ENCODE data around the gene ACBD6. TPM values are rescaled to one million over a fixed set of nuclear protein-coding genes. Genes with fewer than 3 reads are reported as not detected.

The ACBD6 gene
- total RNA-seq, 1 donor from 2014 or later = 33.4 TPM

GRCh38 chr1:180386745-180387367 lies 115.5 kb downstream of the ACBD6 start:
- DNase-seq (ENCODE audit: low spot score) (no peak), ATAC-seq (no peak)
- intact Hi-C loops (cut with DNase I) = no loop called here

GRCh38 chr1:180385144-180385543 lies 117.2 kb downstream of the ACBD6 start:
- intact Hi-C loops (cut with DNase I) = no loop called here
- ATAC-seq = no peak
- DNase-seq (ENCODE audit: low spot score) = no peak

DNA sequence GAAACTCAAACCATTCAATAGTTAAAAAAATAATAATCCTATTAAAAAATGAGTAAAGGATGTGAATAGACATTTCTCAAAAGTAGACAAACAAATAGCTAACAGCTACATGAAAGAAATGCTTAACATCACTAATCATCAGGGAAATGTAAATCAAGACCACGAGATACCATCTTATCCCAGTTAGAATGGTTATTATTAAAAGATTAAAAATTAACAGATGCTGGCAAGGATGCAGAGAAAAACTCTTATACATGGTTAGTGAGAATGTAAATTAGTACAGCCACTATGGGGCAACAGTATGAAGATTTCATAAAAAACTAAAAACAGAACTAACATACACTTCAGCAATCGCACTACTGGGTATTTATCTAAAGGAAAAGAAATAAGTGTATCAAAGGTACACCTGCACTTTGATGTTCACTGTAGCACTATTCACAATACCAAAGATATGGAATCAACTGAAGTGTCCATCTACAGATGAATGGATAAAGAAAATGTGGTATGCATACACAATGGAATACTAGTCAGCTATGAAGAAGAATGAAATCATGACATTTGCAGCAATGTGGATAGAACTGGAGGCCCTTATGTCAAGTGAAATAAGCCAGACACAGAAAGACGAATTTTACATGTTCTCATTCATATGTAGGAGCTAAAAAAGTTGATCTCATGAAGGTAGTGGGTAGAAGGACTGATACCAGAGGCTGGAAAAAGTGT lies 117.9 kb downstream of the ACBD6 start:
- intact Hi-C loops (cut with DNase I) = no loop called here

DNA sequence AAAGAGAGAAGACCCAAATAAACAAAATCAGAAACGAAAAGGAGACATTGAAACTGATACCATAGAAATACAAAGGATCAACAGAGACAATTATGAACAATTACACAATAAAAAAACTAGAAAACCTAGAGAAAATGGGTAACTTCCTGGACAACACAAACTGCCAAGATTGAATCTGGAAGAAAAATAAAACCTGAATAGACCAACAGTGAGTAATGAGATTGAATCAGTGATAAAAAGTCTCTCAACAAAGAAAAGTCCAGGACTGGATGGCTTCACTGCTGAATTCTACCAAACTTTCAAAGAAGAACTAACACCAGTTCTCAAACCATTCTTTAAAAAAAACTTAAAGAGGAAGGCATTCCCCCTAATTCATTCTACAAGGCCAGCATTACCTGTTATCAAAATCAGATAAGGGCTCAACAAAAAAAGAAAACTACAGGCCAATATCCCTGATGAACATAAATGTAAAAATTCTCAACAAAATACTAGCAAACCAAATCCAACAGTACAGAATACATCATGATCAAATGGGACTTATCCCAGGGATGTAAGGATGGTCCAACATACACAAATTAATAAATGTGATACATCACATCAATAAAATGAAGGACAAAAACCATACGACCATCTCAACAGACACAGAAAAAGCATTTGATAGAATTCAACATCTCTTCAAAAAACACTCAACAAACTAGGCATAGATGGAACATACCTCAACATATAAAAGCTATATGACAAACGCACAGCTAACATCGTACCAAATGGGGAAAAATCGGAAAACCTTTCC lies 119.9 kb downstream of the ACBD6 start:
- intact Hi-C loops (cut with DNase I) = no loop called here
- no peak for ATAC-seq

More for the DNA sequence above, 117.9 kb downstream of the ACBD6 start:
- DNase-seq (ENCODE audit: low spot score) (no peak), ATAC-seq (no peak)

DNA sequence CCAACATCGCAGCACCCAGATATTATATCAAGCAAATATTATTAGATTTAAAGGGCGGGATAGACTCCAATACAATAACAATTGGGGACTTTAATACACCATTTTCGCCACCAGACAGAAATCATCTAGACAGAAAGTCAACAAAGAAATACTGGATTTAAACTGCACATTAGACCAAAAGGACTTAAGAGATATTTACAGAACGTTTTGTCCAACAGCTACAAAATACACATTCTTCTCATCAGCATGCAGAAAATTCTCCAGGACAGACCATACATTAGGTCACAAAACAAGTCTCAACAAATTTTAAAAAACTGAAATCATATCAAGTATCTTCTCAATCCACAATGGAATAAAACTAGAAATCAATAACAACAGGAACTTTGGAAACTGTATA lies 121.2 kb downstream of the ACBD6 start:
- intact Hi-C loops (cut with DNase I) = no loop called here
- ATAC-seq = no peak
- no peak for DNase-seq (ENCODE audit: low spot score)

More for the DNA sequence above, 119.9 kb downstream of the ACBD6 start:
- DNase-seq (ENCODE audit: low spot score) = no peak

DNA sequence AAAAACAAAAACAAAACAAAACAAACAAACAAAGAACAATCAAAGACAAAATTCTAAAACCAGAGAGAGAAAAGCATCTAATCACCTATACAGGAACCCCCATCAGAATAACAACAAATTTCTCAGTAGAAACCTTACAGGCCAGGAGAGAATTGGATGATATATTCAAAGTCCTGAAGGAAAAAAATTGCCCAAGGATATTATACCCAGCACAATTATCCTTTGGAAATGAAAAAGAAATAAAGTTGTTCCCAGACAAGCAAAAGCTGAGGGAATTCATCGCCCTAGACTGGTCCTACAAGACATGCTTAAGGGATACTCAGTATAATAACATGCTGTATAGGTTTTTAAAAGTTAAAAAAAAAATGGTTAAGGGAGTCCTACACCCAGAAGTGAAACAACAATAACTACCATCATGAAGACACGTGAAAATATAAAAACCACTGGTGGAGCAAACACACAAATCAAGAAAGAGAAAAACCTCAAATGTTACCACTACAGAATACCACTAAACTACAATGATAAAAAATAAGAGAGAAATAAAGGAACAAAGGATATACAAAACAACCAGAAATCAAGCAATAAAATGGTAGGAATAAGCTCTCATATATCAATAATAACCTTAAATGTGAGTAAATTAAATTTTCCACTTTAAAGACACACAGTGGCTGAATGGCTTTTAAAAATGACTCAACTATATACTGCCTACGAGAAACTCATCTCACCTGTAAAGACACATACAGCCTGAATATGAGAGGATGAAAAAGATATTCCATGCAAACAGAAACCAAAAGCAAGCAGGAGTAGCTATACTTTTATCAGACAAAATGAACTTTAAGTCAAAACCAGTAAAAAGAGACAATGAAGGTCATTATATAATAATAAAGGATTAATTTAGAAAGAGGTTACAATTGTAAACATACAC lies 121.9 kb downstream of the ACBD6 start:
- DNase-seq (ENCODE audit: low spot score) (no peak), ATAC-seq (no peak)
- intact Hi-C loops (cut with DNase I) = no loop called here

DNA sequence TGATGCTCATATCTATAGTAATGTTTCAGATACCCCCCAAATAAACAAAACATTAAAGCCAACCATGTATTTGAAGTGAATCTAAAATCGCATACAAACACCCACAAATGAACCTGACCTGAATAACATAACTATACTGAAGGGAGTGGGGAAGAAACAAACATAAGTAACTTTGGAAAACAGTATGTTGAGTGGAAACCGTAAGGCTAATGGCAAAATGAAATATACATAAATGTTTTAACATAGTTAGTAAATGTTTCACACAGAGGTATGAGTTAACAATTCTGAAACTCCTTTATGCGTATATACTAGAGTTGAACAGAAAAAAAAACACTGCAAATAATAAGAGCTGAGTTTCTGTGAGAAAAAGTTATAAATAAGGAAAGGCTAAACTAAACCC lies 125.6 kb downstream of the ACBD6 start:
- no peak for ATAC-seq
- intact Hi-C loops (cut with DNase I) = no loop called here

GRCh38 chr1:180376253-180376652 lies 126.1 kb downstream of the ACBD6 start:
- intact Hi-C loops (cut with DNase I) = no loop called here
- DNase-seq (ENCODE audit: low spot score) (no peak), ATAC-seq (no peak)

More for the DNA sequence above, 125.6 kb downstream of the ACBD6 start:
- DNase-seq (ENCODE audit: low spot score) = no peak

DNA sequence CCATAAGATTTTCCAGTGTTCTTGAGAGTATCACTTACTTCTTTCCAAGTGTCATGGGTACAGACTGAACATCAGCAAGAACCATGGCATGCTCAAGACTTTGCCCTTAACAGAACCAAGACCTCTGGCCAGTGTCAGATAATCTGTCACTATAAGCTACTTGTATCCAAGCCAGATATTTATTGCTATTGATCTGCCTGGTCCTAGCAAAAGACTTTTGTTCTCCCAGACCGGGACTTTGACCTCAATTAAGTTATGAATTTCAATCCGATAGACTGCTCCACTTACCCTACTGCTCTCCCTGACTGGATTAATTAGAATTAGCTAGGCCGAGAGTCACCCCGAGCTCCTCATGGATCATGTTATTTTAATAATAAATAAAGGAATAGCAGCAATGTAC lies 129.6 kb downstream of the ACBD6 start:
- intact Hi-C loops (cut with DNase I) = no loop called here
- no peak for DNase-seq (ENCODE audit: low spot score)
- ATAC-seq = no peak

DNA sequence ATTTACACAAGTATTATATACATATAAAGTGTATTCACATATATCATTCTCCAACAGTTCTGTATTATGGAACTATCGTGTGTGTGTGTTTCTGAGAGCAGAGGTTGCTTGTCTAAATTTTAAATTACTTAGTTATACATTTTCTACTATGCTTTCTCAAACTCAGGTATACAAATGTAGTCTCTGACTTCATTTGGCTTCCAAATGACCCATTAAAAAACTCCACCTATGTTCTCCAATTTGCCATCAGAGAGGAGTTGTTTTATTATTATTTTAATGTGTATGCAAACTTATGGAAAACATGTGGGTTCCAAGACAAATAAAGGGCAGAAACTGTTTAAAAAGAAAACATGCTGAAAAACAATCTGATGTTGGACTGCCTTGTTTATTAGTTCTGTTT lies 131.8 kb downstream of the ACBD6 start:
- DNase-seq (ENCODE audit: low spot score) (no peak), ATAC-seq (no peak)
- intact Hi-C loops (cut with DNase I) = no loop called here

GRCh38 chr1:180370188-180370587 lies 132.2 kb downstream of the ACBD6 start:
- DNase-seq (ENCODE audit: low spot score) (no peak), ATAC-seq (no peak)
- intact Hi-C loops (cut with DNase I) = no loop called here

- ATAC-seq = no peak
- intact Hi-C loops (cut with DNase I) = no loop called here
- no peak for DNase-seq (ENCODE audit: low spot score)
These were observed 133.3 kb downstream of the ACBD6 start for GRCh38 chr1:180369061-180369460.

DNA sequence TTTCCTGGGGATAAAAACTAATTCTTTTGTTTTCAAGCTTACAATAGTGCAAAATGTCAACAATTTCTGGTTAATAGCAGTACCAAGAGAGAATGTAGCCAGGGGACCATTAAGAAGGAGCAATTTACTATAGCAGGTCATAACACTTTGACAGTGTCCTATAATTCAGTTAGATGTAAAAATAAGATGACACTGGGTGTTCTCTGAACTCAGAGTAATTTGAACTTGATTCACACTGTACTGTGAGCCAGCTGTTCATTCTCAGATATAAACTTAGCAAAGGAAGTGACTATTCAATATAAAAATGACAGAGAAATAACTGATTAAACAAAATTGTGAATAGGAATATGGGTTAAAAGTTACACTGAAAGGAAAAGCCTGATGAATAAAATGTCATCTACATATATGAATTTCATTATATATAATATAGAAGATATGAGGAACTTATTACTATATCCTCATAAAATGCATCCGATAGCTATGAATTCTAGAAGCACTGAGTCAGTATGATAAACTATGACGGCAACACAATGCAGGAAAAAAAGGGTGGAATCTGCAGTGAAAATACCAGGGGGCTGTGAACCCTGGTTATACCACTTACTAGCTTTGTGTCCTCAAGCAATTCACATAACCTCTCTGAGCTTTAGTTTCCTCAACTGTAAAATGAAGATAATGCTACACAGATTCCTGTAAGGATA lies 135.9 kb downstream of the ACBD6 start:
- intact Hi-C loops (cut with DNase I) = no loop called here
- DNase-seq (ENCODE audit: low spot score) (no peak), ATAC-seq (no peak)

- intact Hi-C loops (cut with DNase I) = no loop called here
- ATAC-seq (no peak), DNase-seq (ENCODE audit: low spot score) (no peak)
These were observed 137.3 kb downstream of the ACBD6 start for GRCh38 chr1:180365039-180365438.

DNA sequence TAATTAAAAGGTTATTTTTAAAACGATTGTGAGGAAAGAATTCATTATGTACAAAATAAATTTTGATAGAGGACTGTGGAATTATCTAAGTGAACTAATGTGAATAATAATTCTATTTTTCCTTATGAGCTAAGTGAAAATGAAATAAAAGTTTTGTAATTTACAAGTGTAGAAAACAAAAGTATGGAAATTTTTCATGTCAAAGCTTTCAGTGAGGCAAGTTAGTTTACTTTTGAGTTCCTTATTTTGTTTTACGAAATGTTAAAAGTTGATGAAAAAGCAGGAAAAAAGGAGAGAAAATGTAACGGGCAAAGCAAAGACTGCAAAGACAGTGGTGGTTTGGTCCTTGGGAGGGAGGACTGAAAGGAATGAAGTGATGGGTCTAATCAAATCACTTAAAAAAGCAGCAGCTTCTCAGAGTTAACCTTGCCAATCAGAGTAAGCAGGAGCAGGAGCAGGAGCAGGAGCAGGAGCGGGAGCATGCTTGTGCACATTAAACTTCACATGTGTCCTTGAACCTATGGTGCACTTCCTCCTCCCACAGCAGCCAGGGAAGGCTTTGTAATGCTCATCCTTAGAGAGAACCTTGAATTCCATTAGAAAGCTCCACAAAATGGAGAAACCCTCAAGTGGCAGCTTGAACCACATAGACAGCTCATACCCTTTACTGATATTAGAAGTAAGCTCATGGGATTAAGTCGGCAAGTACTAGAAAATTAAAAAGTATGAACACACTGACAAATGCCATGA lies 139.0 kb downstream of the ACBD6 start:
- ATAC-seq (no peak), DNase-seq (ENCODE audit: low spot score) (no peak)
- intact Hi-C loops (cut with DNase I) = no loop called here

GRCh38 chr1:180360333-180361075 lies 141.9 kb downstream of the ACBD6 start:
- intact Hi-C loops (cut with DNase I) = no loop called here
- DNase-seq (ENCODE audit: low spot score) = no peak
- ATAC-seq = no peak

DNA sequence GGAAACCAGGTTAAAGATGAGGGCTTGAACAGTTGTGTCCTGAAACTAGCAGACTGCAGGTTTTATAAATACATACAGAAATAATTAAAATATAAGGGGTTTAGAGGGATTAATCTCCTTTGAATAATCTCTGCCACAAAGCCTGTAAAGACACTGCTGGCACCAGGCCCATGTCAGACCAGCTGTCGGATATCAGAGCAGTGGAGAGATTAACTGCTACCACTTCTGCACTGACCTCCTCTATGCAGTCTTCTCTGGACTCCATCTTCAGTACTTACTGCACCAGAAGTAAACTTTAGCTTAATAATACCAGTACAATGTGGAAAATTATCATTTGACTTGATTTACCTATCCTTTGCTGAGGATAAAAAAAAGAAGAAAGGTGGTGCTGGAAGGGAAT lies 143.7 kb downstream of the ACBD6 start:
- intact Hi-C loops (cut with DNase I) = no loop called here
- no peak for DNase-seq (ENCODE audit: low spot score)
- ATAC-seq = no peak
